DMS153 (cell line): Measurements from ENCODE around the gene SHC3.

Experiments used
- DNase-seq: peaks from one replicate; lab custom pipeline; 2025; lab: John Stamatoyannopoulos, UW

SHC3 gene

DNA sequence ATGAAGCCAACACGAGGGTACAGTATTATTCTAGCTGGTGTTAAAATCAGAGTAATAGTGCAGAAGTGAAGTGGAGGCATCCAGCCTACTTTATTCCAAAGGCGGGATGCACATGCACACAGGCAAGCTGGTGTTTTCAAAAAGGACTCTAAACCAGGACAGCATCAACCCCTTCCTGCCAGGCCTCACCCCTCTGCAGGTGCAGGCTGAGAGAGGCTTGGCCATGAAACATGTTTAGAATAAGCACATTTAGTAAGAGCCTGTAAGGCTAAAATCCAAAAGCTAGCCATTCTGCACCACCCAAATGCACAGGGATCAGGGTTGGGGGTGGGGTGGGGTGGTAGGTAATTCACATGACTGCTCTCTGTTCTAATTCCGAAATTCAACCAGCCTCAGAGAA, 71.2 kb downstream of the SHC3 start:
- DNase-seq = no peak

DNA sequence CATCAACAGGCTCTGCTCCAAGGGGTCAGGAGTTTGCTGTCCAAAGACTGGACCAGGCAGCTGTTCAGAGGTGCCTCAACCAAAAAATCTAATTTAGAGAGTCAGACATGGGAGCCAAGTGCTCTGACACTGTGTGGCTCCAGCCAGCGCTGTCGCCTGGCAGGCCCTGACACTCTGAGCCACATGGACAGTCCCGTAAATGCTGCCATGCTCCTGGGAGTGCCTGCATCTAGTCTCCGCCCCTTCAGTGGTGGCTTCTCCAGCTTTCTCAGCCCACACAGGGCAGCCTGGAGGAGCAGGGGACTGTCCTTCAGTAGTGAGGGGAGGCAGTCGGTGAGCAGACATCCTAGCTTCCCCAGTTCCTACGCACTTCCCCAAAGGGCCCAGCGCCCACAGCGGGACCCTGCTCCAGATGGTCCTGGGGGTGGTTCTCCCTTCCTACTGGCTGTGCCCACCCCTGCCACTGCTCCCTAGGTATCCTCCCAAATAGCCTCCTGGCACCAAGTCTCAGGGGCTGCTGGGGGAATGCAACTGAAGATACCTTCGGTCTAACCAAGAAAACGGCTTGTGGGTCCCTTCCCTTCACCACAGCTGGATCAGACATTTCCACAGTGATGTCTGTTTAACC, 72.3 kb downstream of the SHC3 start:
- no peak for DNase-seq

DNA sequence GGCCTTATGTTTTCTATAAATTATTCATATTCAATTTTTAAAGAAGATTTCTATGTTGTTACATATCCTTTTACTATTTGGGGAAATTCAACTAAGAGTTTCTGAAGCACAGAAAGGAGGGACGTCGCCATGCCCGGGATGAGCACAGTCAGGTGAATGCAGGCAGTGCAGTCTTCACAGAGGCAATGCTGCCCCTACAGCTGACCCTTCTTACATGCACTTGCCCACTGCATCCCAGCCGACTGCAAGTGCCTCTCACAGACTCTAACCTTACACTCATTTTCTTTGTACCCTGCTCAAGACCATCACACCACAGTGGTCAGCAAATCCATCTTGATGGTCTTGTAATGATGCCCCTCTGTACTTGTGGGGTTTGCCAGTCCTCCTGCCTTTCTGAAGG, 73.8 kb downstream of the SHC3 start:
- no peak for DNase-seq

DNA sequence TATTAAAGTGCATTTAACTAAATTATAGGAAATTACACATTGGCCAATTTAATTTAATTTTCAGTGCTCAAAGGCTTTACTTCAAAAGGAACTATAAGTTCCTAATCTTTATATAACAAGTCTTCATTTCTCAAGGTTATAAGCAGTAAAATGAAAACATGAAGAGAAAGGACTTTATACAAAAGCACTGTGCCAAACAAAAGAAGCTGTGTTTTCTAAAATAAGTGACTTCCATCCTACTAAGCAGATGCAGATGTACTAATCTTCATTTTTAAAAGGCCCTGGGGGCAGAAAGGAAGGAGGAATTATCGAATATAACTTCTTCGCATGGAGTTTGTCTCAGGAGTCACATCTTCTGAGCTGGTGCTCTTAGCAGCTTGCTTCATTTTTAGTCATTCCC, 81.4 kb downstream of the SHC3 start:
- no peak for DNase-seq

DNA sequence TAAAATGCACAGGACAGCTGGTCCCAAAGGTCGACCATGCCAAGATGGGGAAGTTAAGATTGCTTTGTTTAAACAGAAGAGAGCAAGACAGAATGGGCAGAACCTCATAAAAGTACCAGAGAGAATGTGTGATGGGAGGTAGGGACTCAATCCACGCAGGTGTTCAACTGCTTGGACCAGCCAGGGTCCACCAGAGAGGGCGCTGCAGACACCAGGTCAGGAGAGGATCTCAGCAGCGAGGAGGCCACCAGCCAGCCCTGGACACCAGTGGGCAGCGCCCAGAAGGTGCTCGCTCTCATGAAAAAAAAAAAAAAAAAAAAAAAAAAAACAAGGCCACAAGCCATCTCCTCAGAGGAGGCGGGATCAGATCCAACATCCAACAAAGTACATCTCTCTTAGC, 81.8 kb downstream of the SHC3 start:
- no peak for DNase-seq

DNA sequence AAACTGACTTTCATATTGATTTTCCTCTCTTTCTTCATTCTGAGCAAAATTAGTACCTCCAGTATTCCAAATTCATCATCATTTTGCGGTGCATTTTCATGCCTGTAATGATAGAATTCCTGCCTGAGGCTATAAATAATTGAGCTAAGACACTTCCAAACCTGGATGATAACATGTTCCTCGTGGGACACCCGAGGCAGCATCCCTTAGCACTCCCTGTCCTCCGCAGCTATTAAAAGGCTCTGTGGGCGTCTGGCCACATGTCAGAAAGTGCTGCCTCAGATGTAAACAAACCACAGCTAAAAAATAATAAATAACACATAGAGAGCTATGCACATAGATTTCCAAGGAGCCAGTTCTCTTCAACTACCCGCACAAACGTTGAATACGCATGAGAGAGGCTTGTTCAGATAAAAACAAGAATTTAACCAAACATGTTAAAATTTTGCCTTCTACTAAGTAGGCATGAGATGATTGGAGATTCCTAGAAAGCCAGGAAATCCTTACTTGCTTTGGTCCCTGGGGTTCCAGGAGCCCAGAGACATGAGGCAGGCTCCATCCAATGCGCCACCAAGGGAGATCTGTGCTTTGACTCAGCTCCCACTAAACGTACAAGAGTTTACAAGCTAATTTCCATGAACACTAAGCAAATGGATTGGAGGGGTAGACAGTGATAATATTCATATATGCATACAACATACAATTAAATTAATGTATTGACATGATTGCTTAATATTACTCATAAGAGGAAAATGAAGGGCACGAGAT, 82.7 kb downstream of the SHC3 start:
- DNase-seq = no peak

DNA sequence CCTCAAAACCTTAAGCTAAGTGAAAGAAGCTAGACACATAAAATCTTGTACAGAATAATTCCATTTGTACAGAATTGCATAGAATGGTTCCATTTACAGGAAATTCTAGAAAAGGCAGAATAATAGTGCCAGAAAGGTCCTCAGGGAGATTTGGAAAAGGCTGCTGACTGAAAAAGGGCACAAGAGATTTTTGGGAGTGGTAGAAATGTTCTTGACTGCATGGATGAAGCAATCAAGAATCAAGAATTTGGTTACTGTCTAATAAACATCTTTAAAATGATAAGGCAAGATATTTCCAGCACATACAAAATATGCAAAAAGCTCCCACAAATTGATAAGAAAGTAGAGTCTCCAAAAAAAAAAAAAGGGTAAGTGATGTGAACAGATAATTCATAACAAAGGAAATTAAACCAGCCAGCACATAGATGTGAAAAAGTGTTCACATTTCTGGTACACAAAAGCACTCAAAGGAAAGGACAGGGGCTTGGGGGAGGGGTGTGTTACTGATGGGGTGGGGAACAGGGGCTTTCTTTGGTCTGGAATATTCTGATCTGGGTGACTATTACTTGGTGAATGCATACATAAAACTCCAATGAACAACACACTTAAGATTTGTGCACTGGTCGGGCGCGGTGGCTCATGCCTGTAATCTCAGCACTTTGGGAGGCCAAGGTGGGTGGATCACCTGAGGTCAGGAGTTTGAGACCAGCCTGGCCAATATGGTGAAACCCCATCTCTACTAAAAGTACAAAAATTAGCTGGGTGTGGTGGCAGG, 85.2 kb downstream of the SHC3 start:
- no peak for DNase-seq

DNA sequence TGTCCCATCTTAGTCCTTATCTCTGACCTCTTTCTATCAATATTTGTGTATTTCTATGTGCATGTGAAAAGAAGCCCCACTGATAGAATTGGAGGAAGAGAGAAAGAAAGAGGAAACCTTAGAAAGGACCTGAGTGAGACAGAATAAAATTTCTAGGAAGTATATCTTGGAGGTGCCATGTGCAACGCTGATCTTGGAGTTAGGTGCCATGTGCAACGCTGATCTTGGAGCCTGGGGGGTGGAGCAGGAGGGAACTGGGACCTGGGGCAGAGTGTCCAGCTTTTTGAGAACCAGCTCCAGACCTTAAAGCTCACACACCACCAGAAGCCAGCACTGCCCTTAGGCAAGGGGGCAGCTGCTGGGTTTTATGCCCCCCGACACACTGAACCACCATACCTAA, 89.4 kb downstream of the SHC3 start:
- no peak for DNase-seq

DNA sequence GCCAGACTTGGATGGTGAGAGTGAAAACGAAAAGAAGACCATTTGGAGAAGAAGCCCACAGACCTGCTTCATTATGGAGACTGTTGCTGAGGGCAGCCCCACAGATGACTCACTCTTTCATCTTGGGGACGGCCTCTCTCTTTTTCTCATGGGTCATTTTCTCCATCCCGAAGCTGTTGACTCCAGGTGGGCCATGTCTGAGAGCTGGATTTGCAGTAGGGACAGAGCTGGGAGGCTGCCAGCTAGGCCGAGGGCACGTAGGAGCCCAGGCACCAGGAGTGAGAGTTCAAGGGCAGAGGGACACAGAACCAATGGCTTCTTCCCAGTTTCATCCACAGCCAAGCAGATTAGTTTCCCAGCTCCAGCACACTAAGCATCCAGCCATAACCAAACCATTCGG, 95.0 kb downstream of the SHC3 start:
- DNase-seq = no peak

DNA sequence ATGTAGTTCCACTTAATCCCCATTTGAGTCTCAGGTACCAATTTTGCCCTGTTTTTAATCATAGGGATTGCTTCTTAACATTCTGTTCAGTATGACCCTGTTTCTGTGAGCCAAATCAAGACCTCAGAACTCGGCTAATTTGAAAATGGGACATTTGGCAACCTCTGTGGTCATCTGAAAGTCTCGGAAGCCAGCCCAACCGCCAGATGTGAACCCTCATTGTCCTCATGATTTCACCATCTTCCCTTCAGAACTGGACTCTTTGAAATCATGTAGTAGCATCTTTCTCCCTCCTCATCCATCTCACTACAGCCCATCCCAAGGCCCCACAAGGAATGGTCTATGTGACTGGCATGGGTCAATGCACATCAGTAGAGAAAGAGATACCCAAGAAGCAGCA, 98.4 kb downstream of the SHC3 start:
- DNase-seq = no peak

DNA sequence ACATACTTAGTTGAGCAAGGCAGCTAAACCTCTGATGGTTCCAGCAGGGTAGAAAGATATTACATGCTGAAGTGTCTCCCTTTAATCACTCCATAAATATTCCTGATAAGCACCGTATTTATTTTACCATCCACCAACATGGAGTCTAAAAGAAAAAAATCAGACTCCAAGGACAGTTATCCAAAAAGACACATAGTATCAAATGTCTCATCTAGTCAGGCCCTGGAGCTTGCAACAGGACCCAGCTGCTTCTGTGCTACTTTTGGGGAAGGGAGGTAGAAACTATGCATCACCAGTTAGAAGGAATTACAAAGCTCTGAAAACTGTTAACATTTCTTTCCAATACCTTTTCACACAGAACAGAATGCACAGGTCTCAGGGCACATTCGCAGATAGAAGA, 99.2 kb downstream of the SHC3 start:
- DNase-seq = no peak

DNA sequence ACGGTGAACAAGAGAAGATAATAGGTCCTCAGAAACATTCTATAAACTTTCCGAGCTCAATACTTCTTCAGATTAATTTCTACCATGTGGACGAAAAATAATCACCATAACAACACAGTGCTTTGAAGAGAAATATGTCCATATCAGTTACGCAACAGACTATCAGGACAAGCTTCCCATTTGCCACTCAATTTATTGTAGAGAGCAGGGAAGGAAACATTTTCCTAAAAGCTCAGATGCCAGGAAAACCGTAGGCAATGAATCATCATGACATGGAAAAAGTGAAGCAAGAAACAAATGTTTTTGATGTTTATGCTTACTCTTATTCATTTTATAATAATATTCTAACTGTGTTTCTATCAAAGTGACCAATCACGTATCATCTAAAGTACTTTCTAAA, 99.8 kb downstream of the SHC3 start:
- DNase-seq = no peak

DNA sequence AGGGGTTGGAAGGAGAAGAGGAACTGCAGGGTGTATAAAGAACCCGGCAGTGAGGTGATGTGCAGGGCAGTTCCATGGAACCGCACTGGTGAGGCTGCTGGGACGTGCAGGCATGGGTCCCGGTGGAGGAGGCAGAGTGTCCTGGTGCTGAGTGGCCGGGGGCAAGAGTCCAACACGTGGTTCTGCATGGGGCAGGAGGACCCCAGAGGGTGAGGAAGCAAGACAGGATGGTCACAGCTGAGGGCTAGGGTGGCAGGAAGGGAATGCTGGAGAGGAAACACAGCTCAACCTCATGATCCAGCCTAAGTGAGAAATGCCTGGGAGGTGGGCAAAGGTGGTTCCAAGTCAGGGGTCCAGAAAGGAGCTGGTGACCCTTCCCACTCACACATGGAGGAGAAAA, 100.2 kb downstream of the SHC3 start:
- no peak for DNase-seq

DNA sequence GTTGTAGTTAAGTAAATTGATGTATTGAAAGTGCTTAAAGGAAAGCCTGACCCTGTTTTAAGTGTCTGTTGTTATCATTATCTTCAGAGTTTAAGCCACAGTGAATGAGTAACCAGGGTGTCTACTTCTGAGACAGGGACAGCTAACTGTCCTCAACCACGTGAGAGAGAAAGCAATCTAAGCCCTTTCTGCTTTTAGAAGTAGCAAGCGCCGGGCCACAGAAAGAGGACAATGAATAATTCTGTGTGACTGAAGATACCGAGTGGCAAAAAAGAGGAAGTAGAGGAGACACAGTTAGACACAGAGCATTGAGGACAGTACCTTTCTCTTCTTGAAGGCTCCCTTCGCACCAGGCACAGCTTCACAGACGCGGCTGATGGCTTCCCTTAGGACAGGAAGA, 101.1 kb downstream of the SHC3 start:
- DNase-seq = no peak

DNA sequence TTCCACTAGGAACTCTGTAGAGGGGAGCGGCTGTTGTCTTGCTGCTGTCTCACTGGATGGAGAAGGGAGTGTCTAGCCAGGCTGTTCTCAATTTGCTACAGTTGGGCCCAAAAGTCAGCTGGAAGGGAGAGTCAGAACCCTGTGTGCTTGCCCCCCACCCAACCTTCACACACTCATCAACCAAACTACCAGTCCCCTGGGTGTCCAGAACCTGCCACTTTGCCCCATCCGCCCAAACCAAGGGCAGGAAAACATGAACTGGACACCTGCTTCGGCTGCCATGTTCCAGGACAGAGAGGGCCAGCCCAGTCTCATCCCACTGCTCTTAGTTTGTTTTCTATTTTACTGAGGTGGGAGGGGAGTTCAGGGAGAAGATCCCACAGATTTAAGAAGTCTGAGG, 105.2 kb downstream of the SHC3 start:
- no peak for DNase-seq

DNA sequence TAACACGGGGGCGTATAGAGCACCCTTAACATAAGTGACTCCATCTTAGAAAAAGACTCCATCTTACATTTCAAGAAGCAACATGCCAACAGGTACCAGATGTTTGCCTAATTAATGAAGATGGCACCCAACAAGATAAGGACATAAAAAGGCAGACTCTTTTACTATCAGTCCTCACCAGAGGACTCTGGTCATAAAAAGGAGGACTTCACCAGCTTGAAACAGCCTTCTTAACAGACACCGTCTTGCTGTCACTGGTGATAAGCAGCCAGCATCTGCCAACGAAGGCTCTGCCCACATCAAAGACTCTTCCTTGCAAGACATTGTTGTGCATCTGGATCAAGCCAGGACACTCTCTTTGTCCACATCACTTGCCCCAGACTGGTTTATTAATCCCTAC, 107.0 kb downstream of the SHC3 start:
- no peak for DNase-seq

DNA sequence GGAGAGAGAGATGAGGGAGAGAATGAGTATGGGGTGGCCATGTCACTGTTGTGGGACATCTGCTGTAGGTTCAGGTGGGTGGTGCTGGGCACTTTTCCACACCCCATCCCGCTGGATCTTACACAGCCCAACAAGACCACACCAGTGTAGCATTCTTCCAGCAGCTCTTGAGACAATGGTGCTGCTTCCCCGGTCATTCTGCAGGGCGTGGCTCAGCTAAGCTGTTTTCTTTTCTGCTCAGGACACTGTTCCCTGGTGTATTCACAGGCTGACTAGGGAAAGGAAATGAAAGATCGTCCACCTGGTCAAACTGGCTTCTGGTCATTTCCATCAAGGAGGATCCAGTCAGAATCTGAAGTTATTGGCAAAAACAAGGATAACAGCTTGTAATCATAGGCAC, 111.8 kb downstream of the SHC3 start:
- no peak for DNase-seq

DNA sequence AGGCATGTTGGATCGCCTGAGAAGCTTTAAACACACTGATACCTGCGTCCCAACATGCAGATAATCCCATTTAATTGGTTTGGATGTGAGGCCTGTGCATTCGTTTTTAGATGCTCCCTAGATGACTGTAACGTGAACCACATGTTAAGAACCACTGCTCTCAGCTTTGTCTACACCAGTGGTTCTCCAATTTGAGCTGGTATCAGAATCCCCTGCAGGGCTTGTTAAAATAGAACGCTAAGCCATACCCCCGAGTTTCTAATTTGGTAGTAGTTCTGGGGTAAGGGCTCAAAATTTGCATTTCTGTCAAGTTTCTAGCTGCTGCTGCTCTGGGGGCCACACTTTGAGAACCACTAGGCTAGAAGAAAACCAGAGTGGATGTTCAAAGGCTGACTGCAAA, 112.7 kb downstream of the SHC3 start:
- no peak for DNase-seq

DNA sequence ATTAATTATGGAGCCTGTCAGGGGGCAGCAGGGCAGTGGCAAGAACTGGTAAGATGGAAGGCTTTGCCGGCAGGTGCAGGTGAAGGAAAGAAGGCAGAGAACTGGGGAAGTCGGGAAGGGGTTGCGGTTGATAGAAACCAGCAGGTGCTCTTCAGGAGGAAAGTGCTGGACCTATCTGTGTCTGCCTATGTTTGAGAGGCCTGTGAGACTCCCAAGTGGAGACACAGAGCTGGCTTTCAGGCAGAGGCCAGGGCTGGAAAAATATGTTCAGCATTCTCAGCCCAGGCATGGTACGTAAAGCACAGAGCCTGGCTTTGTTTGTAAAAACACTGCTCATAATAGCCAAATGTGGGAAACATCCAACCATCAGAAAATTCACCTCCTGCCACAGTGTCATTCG, 117.8 kb downstream of the SHC3 start:
- no peak for DNase-seq

DNA sequence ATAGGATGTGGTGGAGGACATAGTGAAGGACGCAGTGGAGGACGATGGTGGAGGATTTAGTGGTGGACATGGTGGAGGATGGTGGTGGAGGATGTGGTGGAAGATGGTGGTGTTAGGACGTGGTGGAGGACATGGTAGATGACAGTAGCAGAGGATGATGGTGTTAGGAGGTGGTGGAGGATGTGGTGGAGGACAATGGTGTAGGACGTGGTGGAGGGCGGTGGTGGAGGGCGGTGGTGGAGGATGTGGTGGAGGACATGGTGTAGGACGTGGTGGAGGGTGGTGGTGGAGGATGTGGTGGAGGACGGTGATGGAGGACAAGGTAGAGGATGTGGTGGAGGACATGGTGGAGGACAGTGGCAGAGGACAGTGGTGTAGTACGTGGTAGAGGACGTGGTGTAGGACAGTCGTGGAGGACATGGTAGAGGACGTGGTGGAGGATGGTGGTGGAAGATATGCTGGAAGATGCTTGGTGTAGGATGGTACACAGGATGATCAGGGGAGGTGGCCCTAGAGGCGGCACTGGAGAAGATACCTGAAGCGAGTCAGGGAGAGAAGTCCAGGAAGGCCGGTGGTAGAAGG, 118.6 kb downstream of the SHC3 start:
- DNase-seq = no peak

DNA sequence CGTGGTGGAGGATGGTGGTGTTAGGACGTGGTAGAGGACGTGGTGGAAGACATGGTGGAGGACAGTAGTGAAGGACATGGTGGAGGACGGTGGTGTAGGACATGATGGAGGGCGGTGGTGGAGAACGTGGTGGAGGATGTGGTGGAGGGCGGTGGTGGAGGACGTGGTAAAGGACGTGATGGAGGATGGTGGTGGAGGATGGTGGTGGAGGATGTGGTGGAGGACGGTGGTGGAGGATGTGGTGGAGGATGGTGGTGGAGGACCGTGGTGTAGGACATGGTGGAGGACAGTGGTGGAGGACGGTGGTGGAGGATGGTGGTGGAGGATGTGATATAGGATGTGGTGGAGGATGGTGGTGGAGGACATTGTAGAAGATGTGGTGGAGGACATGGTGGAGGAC, 119.7 kb downstream of the SHC3 start:
- DNase-seq = no peak

DNA sequence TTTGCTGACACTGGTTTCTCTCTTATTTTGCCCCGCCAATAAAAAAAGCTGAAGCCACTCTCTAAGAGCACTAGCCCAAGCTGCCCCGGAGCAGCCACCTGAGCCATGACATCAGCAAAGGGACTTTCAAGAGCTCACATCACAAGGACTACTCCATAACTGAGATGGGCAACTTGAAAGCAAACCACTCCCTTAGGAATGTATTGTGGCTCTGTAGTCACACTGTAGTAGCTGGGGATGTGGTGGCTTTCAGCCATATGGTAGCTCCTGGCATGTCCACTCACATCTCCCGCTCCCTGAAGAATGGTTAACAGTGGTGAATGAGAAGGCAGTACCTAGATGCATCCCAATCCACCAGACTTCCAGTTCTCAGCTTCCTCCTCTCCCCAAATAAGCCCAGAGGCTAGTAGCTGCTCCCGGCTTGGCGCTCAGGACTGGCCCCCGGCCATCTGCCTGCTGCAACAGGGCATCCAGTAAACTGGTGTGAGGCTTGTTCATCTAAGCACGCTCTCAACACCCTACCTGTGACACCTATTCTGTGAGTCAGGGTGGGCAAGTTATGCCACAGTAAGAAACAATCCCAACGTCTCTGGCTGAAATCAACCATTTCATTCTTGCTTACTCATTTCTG, 123.6 kb downstream of the SHC3 start:
- DNase-seq = no peak

DNA sequence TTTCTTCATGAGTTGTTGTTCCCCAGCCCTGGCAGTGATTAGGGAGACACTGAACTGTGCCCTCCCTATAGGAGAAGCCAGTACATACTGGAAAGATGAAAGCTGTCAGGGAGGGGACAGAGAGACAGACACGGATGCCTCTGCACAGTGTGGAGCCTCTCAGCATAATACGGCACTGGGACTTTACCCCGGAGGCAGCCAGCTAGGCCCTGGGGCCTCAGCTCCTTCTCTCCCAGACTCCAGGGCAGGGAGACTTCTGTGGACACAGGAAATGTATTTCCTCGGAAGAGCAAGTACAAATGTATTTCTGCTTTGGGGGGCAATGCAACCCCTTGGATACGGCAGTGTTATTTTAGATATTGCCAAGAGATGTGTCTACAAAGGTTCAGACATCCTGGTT, 125.3 kb downstream of the SHC3 start:
- no peak for DNase-seq
